Right lung (tissue), 5 donors: ENCODE data around the gene PPP2R2B. TPM values are rescaled to one million over a fixed set of nuclear protein-coding genes. Genes with fewer than 3 reads are reported as not detected.

Experiments used
- DNase-seq, 2 donors: peaks; one replicate each; pipeline ENCODE4 v3.0.0-alpha.2; 2013
- polyA plus RNA-seq, 5 donors: library from polyadenylated mRNA; unstranded; fragments of 120-200 nt; gene quantifications; one replicate each; pipeline versions ENCODE4 v1.2.1 to v1.2.3, GENCODE V29; 2013; ENCODE audit warnings: inconsistent platforms in 1 of 5, low replicate concordance in 1 of 5; ENCODE audit not compliant: insufficient read length in 5 of 5, insufficient read depth in 1 of 5

PPP2R2B gene
- polyA plus RNA-seq, 5 donors: 0.16 to 0.40 (median 0.29) TPM

GRCh38 chr5:146888351-146888978 is 9.9 kb upstream of the PPP2R2B start:
- no peak for DNase-seq

- DNase-seq: no peak
Observed at GRCh38 chr5:146884066-146884626, 5.6 kb upstream of the PPP2R2B start.

GRCh38 chr5:146883511-146883910 is 5.0 kb upstream of the PPP2R2B start:
- DNase-seq: no peak

GRCh38 chr5:146880966-146881365 is 2.4 kb upstream of the PPP2R2B start:
- no peak for DNase-seq

GRCh38 chr5:146877783-146878475 is 628 bp downstream of the PPP2R2B start:
- no peak for DNase-seq

- no peak for DNase-seq
Observed at GRCh38 chr5:146877178-146877681, 1.3 kb downstream of the PPP2R2B start.

- no peak for DNase-seq
Observed at GRCh38 chr5:146873186-146873917, 5.2 kb downstream of the PPP2R2B start.

GRCh38 chr5:146872188-146872587 is 6.4 kb downstream of the PPP2R2B start:
- DNase-seq: no peak

GRCh38 chr5:146867996-146868708 is 10.4 kb downstream of the PPP2R2B start:
- DNase-seq: no peak

GRCh38 chr5:146866263-146866662 is 12.3 kb downstream of the PPP2R2B start:
- no peak for DNase-seq

- DNase-seq: no peak
Observed at GRCh38 chr5:146862641-146863040, 15.9 kb downstream of the PPP2R2B start.

GRCh38 chr5:146860213-146860893 is 18.2 kb downstream of the PPP2R2B start:
- no peak for DNase-seq

GRCh38 chr5:146852089-146852488 is 26.5 kb downstream of the PPP2R2B start:
- no peak for DNase-seq

GRCh38 chr5:146851133-146851532 is 27.4 kb downstream of the PPP2R2B start:
- no peak for DNase-seq

- no peak for DNase-seq
Observed at GRCh38 chr5:146849694-146850303, 28.8 kb downstream of the PPP2R2B start.

GRCh38 chr5:146848133-146848532 is 30.4 kb downstream of the PPP2R2B start:
- DNase-seq: no peak

- no peak for DNase-seq
Observed at GRCh38 chr5:146840016-146840415, 38.5 kb downstream of the PPP2R2B start.

GRCh38 chr5:146836226-146836842 is 42.2 kb downstream of the PPP2R2B start:
- no peak for DNase-seq

GRCh38 chr5:146832985-146833732 is 45.4 kb downstream of the PPP2R2B start:
- no peak for DNase-seq
